Progenitor cell of endocrine pancreas (in vitro differentiated cells): ENCODE data around the gene MYO9B. TPM values are rescaled to one million over a fixed set of nuclear protein-coding genes. Genes with fewer than 3 reads are reported as not detected.
"Not testable (repeated sequence)": the region's sequence is repeated elsewhere in the genome, so short reads cannot be mapped to it uniquely, and the experiment has no call there.

Experiments
- DNase-seq: peaks from one replicate; pipeline ENCODE4 v3.0.0; 2021; ENCODE audit warnings: low spot score; ENCODE audit not compliant: unreplicated experiment
- H3K27ac Mint-ChIP-seq: 2 replicates; pipeline ENCODE4 v1.8.0; 2021; ENCODE audit warnings: mild to moderate bottlenecking, moderate library complexity, mixed read lengths
- H3K27me3 Mint-ChIP-seq: 2 replicates; pipeline ENCODE4 v1.8.0; 2021; ENCODE audit warnings: mixed read lengths
- H3K36me3 Mint-ChIP-seq: 2 replicates; pipeline ENCODE4 v1.8.0; 2022; ENCODE audit warnings: mixed read lengths; ENCODE audit not compliant: insufficient read depth
- H3K4me1 Mint-ChIP-seq: 2 replicates; pipeline ENCODE4 v1.8.0; 2021; ENCODE audit warnings: low read depth, mixed read lengths
- H3K4me3 Mint-ChIP-seq: 2 replicates; pipeline ENCODE4 v1.8.0; 2021; ENCODE audit warnings: low read depth, mild to moderate bottlenecking, moderate library complexity, mixed read lengths
- H3K9me3 Mint-ChIP-seq: 2 replicates; pipeline ENCODE4 v1.8.0; 2021; ENCODE audit warnings: low read depth, mixed read lengths
- total RNA-seq: library from RNA; stranded (reverse); gene quantifications from 2 replicates; pipeline ENCODE4 v1.2.1, GENCODE V29; 2021
- TF ChIP-seq, protein P1 (sequence below): fragments of 200-600 bp; sonication (generic); IDR thresholded peaks from one replicate; pipeline ENCODE4 v1.5.0; 2021; ENCODE audit warnings: antibody characterized with exemption, mild to moderate bottlenecking; ENCODE audit not compliant: unreplicated experiment

The MYO9B gene
- total RNA-seq, 1 donor from 2014 or later = 79.7 TPM

DNA sequence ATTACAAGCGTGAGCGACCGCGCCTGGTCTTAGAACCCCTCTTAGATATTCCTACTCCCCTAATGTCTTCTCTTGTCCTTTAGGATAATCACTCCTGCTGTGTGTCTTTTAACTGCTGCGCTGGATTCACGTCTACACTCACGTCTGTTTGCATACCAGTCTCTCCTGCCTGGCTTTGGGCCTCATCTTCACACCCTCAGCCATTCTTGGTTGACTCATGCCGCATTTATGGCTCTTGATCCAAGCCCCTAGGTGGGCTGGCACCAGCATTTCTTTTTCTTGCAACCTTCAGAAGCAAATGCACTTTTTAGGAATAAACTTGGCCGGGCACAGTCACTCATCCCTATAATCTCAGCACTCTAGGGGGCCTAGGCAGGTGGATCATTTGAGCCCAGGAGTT lies 22.7 kb downstream of the MYO9B start:
- TF ChIP-seq, protein P1, sequence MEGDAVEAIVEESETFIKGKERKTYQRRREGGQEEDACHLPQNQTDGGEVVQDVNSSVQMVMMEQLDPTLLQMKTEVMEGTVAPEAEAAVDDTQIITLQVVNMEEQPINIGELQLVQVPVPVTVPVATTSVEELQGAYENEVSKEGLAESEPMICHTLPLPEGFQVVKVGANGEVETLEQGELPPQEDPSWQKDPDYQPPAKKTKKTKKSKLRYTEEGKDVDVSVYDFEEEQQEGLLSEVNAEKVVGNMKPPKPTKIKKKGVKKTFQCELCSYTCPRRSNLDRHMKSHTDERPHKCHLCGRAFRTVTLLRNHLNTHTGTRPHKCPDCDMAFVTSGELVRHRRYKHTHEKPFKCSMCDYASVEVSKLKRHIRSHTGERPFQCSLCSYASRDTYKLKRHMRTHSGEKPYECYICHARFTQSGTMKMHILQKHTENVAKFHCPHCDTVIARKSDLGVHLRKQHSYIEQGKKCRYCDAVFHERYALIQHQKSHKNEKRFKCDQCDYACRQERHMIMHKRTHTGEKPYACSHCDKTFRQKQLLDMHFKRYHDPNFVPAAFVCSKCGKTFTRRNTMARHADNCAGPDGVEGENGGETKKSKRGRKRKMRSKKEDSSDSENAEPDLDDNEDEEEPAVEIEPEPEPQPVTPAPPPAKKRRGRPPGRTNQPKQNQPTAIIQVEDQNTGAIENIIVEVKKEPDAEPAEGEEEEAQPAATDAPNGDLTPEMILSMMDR = no peak
- no peaks in the 10 kb centered on the region for H3K27me3 Mint-ChIP-seq
- peak overlapping the region; percentile 5 for H3K27ac Mint-ChIP-seq
- no peak for DNase-seq
- peaks cover 6% of the 10 kb centered on the region for H3K9me3 Mint-ChIP-seq
- H3K4me3 Mint-ChIP-seq = no peak overlapping the region
- H3K36me3 Mint-ChIP-seq = peaks cover 15% of the 10 kb centered on the region
- H3K4me1 Mint-ChIP-seq = peaks cover 7% of the 10 kb centered on the region

DNA sequence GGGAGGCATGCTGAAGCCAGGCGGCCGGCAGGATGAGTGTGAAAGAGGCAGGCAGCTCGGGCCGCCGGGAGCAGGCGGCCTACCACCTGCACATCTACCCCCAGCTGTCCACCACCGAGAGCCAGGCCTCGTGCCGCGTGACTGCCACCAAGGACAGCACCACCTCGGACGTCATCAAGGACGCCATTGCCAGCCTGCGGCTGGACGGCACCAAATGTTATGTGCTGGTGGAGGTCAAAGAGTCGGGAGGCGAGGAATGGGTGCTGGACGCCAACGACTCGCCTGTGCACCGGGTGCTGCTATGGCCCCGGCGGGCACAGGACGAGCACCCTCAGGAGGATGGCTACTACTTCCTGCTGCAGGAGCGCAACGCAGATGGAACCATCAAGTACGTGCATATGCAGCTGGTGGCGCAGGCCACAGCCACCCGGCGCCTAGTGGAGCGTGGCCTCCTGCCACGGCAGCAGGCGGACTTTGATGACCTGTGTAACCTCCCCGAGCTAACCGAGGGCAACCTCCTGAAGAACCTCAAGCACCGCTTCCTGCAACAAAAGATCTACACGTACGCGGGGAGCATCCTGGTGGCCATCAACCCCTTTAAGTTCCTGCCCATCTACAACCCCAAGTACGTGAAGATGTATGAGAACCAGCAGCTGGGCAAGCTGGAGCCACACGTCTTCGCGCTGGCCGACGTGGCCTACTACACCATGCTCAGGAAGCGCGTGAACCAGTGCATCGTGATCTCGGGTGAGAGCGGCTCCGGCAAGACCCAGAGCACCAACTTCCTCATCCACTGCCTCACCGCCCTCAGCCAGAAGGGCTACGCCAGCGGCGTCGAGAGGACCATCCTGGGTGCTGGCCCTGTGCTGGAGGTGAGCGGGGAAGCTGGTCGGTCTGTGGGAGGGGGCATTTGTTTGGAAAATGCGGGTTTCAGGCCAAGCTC lies 26.4 kb downstream of the MYO9B start:
- peaks cover 7% of the 10 kb centered on the region for H3K4me1 Mint-ChIP-seq
- no peak for DNase-seq
- H3K9me3 Mint-ChIP-seq = peaks cover 3% of the 10 kb centered on the region
- no peak overlapping the region for H3K4me3 Mint-ChIP-seq
- TF ChIP-seq, protein P1 = no peak
- peaks cover 15% of the 10 kb centered on the region for H3K36me3 Mint-ChIP-seq
- no peaks in the 10 kb centered on the region for H3K27me3 Mint-ChIP-seq
- H3K27ac Mint-ChIP-seq = no peak overlapping the region

DNA sequence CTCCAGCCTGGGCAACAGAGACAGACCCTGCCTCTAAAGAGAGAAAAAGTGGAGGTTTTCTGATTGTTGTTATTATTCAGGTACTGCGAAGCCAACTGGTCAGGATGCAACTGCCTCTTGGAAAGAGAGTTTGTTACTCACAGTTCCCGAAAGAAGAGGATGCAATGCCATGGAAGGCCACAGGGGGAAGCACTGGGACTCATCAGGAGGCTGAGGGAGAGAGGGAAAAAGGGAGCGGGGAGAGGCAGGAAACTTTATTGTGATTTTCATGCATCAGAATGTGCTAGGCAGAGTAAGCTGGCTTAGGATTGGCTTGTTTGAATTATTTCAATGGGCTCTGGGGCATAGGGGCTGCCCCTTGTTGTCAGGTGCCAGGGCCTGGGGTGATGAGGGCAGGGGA lies 27.6 kb downstream of the MYO9B start:
- Mint-ChIP-seq H3K27me3 (no peaks in the 10 kb centered on the region), H3K4me1 (peaks cover 2% of the 10 kb centered on the region), H3K9me3 (peaks cover 3% of the 10 kb centered on the region), H3K36me3 (peaks cover 15% of the 10 kb centered on the region), H3K4me3 (no peak overlapping the region), H3K27ac (no peak overlapping the region)
- TF ChIP-seq, protein P1 = peak; percentile 46
- no peak for DNase-seq

- no peaks in the 10 kb centered on the region for H3K27me3 Mint-ChIP-seq
Observed at GRCh38 chr19:17104679-17105078, 29.1 kb downstream of the MYO9B start.

DNA sequence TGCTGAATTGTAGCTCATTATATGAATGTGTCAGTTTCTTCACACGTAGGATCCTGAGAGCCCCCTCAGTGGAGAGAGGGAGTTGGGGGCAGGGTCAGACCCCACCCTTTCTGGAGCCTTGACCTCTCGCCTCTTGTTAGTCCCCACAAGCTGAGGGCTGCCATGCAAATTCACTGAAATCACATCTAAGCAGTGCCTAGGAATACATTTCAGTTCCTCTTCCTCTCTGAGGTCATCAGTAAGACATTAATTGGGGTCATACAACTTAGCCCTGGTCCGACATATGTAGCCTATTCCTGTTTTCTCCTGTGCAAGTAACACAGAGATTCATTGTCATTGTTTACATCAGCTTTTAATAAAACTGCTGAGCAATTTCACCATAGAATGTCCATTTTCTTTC lies 30.0 kb downstream of the MYO9B start:
- TF ChIP-seq, protein P1 = no peak
- peaks cover 15% of the 10 kb centered on the region for H3K36me3 Mint-ChIP-seq
- no peaks in the 10 kb centered on the region for H3K4me1 Mint-ChIP-seq
- H3K27me3 Mint-ChIP-seq = no peaks in the 10 kb centered on the region
- peaks cover 3% of the 10 kb centered on the region for H3K9me3 Mint-ChIP-seq
- no peak for DNase-seq
- H3K27ac Mint-ChIP-seq = no peak overlapping the region
- no peak overlapping the region for H3K4me3 Mint-ChIP-seq

More at GRCh38 chr19:17104679-17105078, 29.1 kb downstream of the MYO9B start:
- no peak overlapping the region for H3K4me3 Mint-ChIP-seq
- peaks cover 3% of the 10 kb centered on the region for H3K9me3 Mint-ChIP-seq
- TF ChIP-seq, protein P1 = no peak
- DNase-seq = no peak
- no peak overlapping the region for H3K27ac Mint-ChIP-seq
- no peaks in the 10 kb centered on the region for H3K4me1 Mint-ChIP-seq
- H3K36me3 Mint-ChIP-seq = peaks cover 15% of the 10 kb centered on the region

GRCh38 chr19:17106964-17107363 lies 31.4 kb downstream of the MYO9B start:
- not testable (repeated sequence) for H3K27ac Mint-ChIP-seq, H3K4me1 Mint-ChIP-seq, H3K4me3 Mint-ChIP-seq, DNase-seq, H3K9me3 Mint-ChIP-seq, H3K27me3 Mint-ChIP-seq
- peaks cover 18% of the 10 kb centered on the region for H3K36me3 Mint-ChIP-seq
